HPDE6-E6E7 (cell line): Measurements from ENCODE around the gene SCUBE1.

ENCODE experiments used
- DNase-seq: peaks from one replicate; pipeline ENCODE4 v3.0.0; 2011; ENCODE audit warnings: missing footprints; ENCODE audit errors: extremely low spot score

The SCUBE1 gene

DNA sequence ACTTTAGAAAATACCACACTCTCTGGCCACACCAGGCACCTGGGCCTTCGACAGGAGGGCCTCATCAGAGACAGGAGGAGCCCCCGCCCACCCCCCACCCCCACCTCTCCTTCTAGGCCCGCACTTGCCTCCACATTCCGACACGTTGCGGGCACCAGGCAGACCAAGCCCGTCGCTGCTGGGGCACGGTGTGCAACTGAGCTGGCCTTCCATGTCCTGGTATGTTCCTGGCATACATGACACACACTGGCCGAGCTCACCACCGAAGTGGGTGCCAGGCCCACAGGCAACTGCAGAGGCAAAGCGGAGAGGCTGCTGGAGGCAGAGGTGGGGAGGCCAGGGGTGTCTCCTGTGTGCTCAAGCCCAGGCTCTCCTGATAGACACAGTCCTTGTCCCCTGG lies 129.2 kb downstream of the SCUBE1 start:
- no peak for DNase-seq

DNA sequence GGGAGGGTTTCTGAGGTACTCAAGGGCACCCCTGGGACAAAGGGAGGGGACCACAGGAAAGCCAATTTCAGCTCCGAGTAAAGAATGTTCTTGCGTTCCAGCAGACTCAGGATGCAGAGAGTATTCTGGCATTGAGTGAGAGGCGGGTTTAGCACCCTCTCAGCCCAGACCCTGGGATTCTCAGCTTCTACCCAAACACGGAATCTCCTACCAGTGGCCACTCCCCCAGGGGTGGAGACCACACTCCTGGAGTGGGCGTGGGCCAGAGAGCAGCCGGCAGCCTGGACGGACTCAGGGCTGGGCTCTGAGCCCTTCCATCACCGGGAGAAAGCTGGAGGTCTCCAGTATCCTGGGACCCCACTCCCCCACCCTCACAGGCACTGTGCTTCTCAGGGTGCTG lies 130.1 kb downstream of the SCUBE1 start:
- no peak for DNase-seq

DNA sequence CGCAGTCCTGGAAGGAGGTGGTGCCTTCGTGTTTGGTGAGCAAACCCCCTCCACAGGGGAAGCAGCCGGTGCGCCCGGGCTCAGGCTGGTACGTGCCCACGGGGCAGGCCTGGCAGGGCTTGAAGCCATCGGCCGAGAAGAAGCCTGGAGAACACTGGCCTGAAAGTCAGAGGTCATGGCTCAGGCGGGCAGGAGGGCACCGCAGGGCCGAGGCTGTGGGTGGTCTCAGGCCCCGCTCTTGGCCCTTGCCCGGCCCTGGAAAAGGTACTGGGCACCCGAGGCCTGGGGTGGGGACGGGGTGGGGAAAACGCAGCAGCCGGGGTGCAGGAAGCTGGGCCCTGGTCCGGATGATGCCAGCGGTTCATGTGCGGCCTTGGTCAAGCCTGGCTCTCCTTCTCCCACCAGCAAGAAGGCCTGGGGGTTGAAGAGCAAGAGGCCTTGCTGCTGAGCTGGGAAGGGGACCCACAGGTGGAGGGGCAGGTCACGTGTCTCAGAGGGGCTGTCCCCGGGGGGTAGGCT lies 130.7 kb downstream of the SCUBE1 start:
- no peak for DNase-seq

DNA sequence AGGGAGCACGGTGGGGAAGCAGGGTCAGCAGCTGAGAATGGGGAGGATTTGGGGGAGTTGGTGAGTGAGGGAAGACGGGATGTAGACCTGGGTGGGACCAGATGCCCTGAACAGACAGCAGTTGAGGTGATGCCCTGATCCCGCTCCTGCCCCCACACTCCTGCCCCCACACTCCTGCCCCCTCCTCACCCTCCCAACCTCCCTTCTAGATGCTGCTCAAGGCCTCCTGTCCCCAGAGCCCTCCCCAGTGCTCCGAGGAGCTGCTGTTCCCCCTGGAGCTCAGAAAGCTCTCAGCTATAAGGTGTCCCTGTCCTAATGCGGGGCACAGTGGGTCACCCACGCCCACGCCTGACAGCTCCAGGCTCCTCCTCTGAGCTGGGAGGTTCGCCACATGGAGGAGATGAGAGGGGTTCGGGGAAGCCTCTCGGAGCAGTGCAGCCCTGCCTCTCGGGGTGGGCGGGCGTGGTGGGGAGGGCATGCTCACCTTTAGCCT lies 131.2 kb downstream of the SCUBE1 start:
- no peak for DNase-seq

DNA sequence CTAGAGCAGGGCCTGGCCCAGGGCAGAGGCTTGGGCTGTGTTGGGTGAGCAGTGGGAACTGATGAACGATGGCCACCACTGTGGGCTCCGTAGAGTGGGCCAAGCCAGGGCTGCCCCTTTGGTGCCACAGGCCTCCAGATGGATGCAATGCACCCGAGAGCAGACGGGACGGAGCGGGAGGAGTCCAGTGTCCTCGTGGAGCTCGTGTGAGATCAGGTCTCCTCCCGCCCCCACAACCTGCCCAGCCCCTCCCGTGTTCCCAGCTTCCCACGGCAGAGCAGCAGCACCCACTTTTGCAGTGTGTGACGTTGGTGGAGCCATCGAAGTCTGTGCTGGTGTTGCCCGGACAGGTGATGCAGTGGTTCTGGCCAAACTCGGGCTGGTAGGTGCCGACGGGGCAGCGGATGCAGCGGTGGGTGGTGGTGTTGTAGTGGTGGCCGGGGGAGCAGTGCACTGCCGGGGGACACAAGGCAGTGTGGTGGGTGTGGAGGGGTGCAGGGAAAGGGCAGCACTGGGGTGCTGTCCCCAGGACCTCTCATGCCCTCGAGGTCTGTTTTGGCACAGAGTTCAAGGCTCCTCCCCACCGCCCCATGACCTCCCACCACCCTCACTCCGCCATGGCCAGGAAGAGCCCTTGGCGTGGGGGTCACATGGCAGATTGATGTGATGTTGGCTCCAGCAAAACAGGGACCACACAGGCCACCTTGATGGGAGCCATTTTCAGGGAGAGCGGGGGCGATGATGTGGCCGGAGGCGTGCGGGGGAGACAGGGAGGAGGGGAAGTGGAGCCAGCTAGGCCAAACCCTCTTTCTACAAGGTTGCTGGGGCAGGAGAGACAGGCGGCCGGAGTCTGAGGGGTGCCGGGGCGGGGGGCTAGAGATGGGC lies 132.3 kb downstream of the SCUBE1 start:
- no peak for DNase-seq

DNA sequence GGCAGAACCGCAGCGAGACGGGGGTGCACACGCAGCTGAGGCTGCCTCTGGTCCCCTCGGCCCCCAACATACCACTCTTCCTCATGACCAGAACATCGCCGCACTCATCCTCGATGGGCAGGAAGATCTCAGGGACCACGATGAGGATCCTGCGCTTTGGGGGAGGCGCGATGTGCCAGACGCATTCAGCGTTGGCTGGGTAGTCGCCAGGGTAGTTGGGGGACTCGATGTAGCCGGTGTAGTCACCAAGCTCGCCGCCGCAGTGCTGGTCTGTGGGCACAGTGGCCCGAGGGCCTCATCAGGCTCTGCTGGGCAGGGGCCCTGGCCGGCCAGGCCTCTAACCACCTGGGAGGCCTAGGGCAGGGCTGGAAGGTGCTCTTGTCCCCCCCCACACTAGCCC lies 133.2 kb downstream of the SCUBE1 start:
- DNase-seq = no peak

DNA sequence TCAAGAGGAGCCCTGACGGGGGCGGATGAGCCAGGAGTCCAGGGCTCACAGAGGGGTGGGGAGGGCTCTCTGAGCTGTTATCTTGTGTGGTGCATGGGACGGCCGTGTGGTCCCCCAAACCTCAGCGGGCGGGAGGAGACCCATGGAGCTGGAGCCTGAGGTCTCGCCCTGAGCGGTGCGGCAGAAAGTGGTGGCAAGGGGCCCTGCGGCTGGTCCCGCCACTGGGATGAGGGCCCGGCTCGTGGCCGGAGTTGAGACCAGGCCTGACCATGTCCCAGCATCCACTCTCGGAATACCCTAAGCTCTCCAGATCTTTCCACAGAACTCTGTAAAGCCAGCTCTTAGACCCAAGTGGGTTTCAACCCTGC lies 133.7 kb downstream of the SCUBE1 start:
- DNase-seq = no peak

DNA sequence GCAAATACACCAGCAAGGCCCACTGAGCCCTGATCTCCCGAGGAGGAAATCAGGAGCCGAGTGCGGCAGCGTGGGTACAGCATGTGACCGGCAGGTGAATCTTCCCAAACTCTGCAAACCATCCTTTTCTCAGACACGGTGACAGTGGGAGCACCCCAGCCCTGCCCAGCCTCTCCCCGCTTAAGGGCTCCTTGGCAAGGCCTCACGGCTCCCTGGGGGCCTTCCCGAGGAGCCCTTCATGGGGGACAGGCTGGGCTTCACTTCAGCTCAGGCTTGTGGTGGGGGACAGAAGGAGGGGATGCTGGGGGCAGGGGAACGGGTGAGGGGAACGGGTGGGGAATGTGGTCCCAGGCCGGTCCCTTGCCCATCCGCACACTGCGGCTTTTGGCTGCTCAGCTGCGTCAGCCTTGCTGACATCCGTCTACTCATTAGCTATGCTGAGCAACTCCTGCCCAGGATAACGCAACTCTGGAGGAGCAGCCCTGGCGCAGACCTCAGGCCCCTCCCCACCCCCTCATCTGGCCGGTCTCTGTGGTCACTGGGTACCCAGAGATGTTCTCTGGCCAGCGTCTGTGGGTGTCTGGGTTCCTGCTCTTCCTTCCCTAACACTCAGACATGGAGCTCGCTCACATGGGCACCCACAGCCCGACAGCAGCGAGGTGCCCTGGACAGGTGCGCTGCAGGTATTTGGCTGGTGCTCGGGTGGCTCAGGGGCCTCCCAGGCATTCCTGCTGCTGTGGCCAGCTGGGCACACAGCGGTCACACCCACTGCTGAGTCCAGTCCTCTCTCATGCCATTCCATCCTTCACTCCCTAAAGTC lies 134.3 kb downstream of the SCUBE1 start:
- DNase-seq = no peak

DNA sequence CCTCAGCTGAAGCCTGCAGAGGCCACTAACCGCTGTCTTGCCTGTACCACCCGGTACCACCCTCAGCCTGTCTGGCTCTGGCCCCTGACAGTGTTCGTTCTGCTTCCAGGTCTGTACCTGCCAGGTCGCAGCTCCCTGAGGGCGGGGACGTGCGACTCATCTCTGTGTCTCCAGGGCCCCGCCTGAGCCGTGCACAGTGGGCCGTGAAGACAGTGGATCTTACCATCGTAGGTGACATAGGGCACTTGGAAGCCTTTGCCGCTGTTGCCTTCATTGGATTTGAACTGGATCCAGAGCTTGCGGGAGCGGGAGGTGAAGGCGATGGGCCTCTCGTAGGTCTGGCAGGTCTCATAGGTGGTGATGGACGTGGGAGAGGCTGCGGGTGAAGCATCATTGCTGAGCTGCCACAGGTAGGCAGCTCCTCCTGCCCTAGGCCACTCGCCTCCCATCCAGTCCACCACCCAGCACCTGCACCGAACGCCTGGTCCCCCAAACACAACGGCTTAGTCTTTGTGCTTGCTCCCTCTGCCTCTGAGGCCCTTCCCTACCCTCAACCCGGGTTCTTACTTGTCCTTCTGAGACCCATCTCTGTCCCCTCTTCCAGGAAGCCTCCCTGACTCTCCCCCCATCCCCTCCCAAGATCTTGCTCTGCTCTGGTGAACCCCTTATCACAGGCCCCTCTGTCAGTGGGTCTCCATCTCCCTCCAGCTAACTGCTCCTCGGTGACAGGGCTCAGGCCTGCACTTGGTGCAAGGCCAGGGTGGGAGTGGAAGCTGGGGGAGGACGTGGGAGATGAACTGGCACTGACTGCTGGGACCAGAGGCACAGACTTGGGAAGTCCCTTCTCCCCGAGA lies 135.1 kb downstream of the SCUBE1 start:
- no peak for DNase-seq

DNA sequence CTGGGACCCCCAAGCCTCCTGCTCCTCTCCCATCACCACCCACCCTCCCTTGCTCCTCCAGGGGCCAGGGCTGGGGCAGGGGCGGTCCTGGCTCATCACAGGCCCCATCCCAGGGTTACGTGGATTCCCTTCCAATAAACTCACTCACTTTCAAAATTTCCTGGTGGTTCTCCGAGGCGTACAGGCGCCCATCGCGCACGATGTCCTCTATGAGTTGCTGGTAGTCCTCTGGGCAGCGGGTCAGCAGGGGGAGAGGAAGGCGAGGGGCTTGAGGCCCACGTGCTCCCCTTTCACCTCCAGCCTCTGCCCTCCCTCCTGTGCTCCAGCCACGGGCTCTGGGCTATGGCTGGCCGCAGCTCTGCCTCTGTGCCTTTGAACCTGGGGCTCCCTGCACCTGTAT lies 135.8 kb downstream of the SCUBE1 start:
- no peak for DNase-seq

DNA sequence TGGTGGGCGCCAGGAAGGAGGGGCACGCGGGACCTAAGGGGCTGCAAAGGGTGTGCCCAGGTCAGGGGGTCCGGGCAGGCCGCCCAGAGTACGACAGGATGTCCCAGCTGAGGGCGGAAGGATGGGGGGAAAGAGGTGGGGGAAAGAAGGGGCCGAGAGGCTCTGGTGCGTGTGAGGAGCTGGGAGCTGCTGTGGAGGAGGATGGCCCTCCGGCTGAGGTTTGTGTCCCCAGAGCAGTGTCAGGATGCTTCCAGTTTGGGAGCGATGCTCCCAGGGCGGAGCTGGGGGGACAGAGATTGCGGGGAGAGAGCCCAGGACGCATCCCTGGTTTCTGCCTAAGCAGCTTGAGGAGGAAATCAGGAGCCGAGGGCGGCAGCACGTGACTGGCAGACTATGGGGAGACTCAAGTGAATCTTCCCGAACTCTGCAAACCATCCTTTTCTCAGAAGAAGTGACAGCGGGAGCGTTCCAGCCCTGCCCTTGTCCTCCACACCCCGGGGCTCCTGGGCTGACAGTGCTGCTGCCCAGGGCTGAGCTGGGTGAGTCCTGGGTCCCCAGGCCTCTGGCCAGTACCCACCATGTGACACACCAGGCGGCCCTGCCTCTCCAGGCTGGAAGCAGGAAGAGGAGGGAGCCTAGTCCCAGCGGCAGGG lies 136.5 kb downstream of the SCUBE1 start:
- no peak for DNase-seq

DNA sequence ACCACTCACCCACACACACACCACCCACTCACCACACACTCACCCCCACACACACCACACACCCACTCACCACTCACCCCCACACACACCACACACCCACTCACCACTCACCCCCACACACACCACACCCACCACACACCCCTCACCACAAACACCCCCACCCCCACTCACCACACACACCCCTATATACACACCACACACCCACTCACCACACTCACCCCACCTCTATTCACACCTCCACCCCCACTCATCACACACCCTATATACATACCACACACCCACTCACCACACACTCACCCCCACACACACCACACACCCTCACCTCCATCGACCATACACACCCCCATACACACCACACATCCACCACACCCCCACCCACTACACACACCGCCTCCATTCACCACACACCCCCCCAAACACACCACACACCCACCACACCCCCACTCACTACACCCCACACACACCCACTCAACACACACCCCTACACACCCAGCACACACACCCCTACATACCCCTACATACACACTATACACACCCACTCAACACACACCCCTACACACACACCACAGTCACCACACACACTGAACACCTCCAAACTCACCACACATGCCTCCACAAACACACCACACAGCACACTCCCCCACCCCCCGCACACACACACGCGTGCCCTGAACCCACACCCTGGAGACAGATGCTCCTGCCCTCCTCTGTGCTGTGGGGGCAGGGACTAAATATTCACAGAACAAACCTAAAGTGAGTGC lies 137.2 kb downstream of the SCUBE1 start:
- DNase-seq = no peak

DNA sequence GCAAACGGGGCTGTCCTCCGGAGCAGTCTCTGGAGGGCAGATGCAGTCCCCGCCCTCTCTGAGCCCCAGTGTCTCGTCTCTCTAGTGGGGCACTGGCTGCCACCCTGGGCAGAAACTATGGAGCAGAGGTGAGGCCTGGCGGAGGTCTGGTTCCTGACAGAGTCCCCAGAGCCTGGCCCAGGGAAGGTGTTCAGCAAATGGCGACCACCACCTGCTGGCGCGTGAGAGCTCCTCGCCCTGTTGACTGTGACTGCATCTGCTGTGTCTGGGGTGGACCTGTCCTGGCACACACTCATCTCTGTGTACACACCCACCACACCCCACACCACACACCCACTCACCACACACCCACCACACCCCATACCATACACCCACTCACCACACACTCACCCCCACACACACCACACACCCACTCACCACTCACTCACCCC lies 137.9 kb downstream of the SCUBE1 start:
- DNase-seq = no peak

DNA sequence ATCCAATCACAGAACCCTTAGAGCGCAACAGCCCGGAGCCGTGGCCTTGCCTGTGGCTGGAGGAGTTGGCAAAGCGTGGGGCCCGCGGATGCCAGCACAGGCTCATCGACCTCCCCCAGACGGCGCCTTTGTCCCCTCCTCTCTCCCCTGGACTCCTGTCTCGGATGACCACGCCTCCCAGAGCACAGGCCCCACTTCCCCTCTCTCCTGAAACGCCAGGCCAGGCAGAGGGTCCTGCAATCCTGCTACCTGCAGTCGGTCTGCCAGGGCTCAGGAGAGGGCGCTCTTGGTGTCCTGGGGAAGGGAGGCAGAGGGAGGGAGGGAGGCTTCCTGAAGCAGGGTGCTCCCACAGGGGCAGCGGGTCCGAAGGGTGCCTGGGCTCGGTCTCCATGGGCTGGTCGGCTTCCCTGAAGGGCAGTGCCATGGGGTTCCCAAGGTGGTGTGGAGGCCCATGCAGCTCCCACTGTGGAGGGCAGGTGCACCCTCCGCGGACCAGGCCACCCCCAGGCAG lies 139.6 kb downstream of the SCUBE1 start:
- DNase-seq = no peak

DNA sequence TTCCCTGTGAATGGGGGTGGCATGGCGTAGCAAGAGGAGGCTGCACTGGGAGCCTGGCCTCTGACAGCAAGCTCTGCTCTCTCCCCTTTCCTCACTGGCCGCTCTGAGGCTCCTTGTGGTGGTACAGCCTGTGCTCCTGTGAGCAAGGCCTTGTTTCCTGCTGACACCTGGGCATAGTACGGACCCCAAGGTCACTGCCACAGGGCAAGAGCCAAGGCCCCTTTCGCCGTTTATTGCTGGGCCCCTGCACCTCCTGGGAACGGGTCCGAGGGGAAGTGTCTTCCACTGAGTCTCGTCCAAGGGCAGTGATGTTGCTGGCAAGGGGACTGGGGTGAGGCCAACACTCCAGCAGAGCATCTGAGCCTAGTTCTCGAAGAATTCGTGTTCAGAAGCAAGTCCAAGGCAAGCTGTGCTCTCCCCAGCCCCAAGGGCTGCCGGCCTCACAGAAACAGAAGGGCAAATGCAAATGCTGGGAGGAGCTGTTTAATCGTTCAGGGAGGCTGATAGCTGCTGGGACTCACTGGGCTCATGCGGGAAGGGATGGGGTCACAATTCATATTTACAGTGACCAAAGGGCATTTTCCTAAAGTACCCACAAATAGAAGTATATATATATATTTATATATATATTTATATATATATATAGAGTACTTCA lies 140.3 kb downstream of the SCUBE1 start:
- no peak for DNase-seq

DNA sequence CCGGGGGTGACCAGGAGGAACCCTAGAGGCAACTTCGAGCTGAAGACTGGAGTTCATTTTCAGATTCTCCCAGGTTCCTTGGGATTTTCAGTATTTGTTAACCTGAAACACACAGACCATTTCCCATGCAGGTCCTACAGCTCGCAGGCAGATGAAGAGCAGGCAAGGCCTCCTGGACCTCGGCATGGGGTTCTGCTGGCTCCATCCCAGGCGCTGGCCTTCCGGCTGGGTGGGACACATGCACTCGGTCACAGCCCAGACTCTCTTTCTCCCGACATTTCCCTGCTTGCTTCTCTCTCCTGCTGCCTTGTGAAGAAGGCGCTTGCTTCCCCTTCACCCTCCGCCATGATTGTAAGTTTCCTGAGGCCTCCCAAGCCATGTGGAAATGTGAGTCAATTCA lies 140.8 kb downstream of the SCUBE1 start:
- no peak for DNase-seq

DNA sequence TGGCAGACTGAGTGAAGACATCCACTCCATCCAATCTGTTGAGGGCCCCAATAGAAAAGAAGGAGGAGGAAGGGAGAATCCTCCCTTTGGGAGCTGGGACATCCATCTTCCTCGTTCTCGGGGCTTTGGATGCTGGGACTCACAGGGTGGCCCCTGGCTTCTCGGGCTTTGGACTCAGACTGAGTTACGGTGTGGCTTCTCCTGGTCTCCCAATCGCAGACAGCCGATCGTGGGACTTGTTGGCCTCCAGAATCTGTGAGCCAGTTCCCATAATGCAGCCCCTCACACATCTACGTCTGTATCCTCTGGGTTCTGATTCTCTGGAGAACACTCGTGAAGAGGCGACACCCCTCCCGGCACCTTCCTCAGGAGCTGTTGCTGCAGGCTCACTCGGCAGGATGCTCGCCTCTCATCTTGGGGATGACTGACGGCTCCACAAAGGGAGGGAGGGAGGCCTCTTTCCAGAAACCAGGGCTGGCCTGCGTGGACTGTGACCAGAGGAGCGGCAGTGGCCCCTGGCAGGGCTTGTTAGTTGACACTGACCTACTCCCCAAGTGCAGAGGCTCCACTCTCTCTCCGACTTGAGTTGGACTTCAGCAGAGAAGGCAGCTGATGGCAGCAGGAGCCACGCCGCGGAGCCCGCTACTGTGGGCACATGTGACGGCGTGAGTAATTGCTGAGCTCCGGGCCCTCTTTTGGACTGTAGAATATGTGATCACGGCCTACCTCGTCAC lies 141.5 kb downstream of the SCUBE1 start:
- DNase-seq = no peak

DNA sequence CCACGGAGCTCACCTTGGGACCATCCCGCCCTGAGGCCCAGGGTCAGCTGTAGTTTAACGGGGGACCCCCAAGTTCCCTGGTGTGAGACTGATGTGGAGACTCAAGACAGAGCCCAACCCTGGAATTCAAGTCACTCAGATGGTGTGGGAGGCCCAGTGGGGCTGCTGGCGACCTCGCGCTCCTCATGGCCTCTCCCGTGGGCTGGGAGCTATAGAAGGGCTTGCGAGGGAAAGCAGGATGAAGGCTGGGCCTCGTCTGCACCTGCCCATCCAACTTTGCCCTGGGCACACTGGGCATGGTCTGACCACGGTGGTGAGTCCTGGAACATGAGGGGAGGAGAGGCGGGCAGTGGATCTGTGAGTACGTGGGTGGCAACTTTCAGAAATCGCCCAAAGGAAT lies 142.6 kb downstream of the SCUBE1 start:
- DNase-seq = no peak

DNA sequence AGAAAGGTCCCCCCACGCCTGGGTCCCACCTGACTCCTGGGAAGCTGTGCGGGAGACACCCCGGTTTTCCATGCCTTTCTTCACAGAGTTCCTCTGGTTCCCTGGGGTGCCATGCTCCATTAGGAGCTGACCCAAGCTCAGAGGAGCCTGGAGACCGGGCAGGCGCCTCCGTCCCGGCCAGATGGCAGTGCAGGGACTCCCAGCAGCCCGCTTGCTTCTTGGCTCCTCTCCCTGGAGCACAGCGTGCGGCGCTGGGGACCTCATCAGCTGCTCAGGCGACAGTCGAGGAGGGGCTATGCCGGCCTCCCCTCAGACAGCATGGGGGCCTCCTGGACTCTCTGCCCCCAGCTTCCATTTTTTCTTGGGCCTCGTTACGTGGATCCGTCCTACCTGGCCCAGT lies 143.1 kb downstream of the SCUBE1 start:
- DNase-seq = no peak
